HepG2 (cell line): Measurements from ENCODE around the gene ZNF106. TPM values are rescaled to one million over a fixed set of nuclear protein-coding genes. Genes with fewer than 3 reads are reported as not detected.

Experiments
- ATAC-seq: fragments of 200-7000 bp; cut with Tn5 transposase; 3 replicates; pipeline ENCODE4 v1.9.1; 2020; ENCODE audit warnings: mild to moderate bottlenecking, moderate library complexity
- BruUV-seq: library from RNA; stranded (reverse); fragments of 400-500 nt; replicated peaks from 2 replicates; lab custom pipeline; 2021; lab: Mats Ljungman, UMichigan
- CTCF ChIA-PET: fragments of 300-600 bp; formaldehyde crosslinking; extraction: SDS; loops from one replicate; lab custom pipeline; 2021; ENCODE audit warnings: low total read pairs, inconsistent platforms, low intra/inter-chr PET ratio; lab: Yijun Ruan, JAX
- POLR2A ChIA-PET: fragments of 350-600 bp; sonication (Branson Sonifier 250); formaldehyde crosslinking; loops from one replicate; lab custom pipeline; 2020; ENCODE audit warnings: antibody characterized with exemption, inconsistent platforms; lab: Yijun Ruan, JAX
- DNase-seq: peaks from one replicate; pipeline ENCODE4 v3.0.0-alpha.2; 2015; ENCODE audit warnings: low spot score
- FAIRE-seq: peaks from 3 replicates; lab custom pipeline; 2011; peaks lifted over from hg19 to GRCh38; lab: Jason Lieb, UNC
- H2AFZ ChIP-seq: one replicate; pipeline ENCODE4 v1.6.1; 2011; ENCODE audit warnings: low read length, inconsistent platforms
- H3K27ac ChIP-seq: fragments of 300-600 bp; 3 replicates; pipeline ENCODE4 v1.8.0; 2011; ENCODE audit warnings: mixed run types, mild to moderate bottlenecking, mixed read lengths, low read length, inconsistent platforms; ENCODE audit not compliant: insufficient read depth; ENCODE audit errors: extremely low read length
- H3K27me3 ChIP-seq, 2 experiments: fragments of 200-600 bp in 1 of 2; 2 replicates in 1 of 2; 3 replicates in 1 of 2; pipeline versions ENCODE4 v1.6.0 to v1.8.0; 2011; ENCODE audit warnings: low read length in 2 of 2, mild to moderate bottlenecking in 2 of 2, moderate library complexity in 2 of 2, inconsistent platforms in 1 of 2; ENCODE audit not compliant: insufficient read depth in 2 of 2, control insufficient read depth in 1 of 2
- H3K36me3 ChIP-seq, 2 experiments: fragments of 200-600 bp in 1 of 2; replicated peaks in 1 of 2; 2 replicates in 1 of 2; 3 replicates in 1 of 2; pipeline versions ENCODE4 v1.5.1 to v1.8.0; 2011; ENCODE audit warnings: low read length in 2 of 2, inconsistent platforms in 1 of 2; ENCODE audit not compliant: insufficient read depth in 2 of 2, control insufficient read depth in 1 of 2
- H3K4me1 ChIP-seq: 2 replicates; pipeline ENCODE4 v1.5.1; 2012; ENCODE audit warnings: low read length, inconsistent platforms; ENCODE audit not compliant: insufficient read depth
- H3K4me2 ChIP-seq: 2 replicates; pipeline ENCODE4 v1.6.0; 2011; ENCODE audit warnings: low read depth, low read length, inconsistent platforms
- H3K4me3 ChIP-seq, 3 experiments: fragments of 200-600 bp in 1 of 3; sonication (generic), shearing (Covaris generic) in 1 of 3; replicated peaks in 1 of 3; 2 replicates each; pipeline ENCODE4 v1.5.1; 2011 to 2016; ENCODE audit warnings: low read length in 3 of 3, inconsistent platforms in 2 of 3, low read depth in 2 of 3, mild to moderate bottlenecking in 2 of 3, control low read depth in 1 of 3, mixed read lengths in 1 of 3; ENCODE audit not compliant: insufficient read depth in 1 of 3
- H3K79me2 ChIP-seq: one replicate; pipeline ENCODE4 v1.6.1; 2011; ENCODE audit warnings: low read length, inconsistent platforms; ENCODE audit not compliant: insufficient read depth
- H3K9ac ChIP-seq: 2 replicates; pipeline ENCODE4 v1.6.0; 2011; ENCODE audit warnings: mild to moderate bottlenecking, low read depth, low read length, inconsistent platforms; ENCODE audit not compliant: insufficient read depth
- H3K9me3 ChIP-seq: 2 replicates; pipeline ENCODE4 v1.5.1; 2012; ENCODE audit warnings: mild to moderate bottlenecking, low read length
- H4K20me1 ChIP-seq: 2 replicates; pipeline ENCODE4 v1.6.0; 2011; ENCODE audit warnings: inconsistent platforms, mild to moderate bottlenecking, low read length, moderate library complexity; ENCODE audit not compliant: insufficient read depth
- CREM ChIP-seq, 2 experiments: sonication (generic) in 1 of 2; formaldehyde crosslinking in 1 of 2; IDR thresholded peaks; 2 replicates each; pipeline versions ENCODE4 v1.4.0 to v1.6.1; 2016 to 2020; ENCODE audit warnings: antibody characterized with exemption in 1 of 2, mild to moderate bottlenecking in 1 of 2, missing genetic modification reagents in 1 of 2
- E2F5 ChIP-seq: sonication (generic); formaldehyde crosslinking; conservative IDR thresholded peaks from 2 replicates; pipeline ENCODE4 v1.4.0; 2020; ENCODE audit warnings: missing genetic modification reagents
- ELF4 ChIP-seq: sonication (generic); formaldehyde crosslinking; IDR thresholded peaks from 2 replicates; pipeline ENCODE4 v1.5.0; 2020; ENCODE audit warnings: missing genetic modification reagents, mild to moderate bottlenecking, moderate library complexity, borderline replicate concordance
- GABPA ChIP-seq, 2 experiments: IDR thresholded peaks; 2 replicates each; pipeline ENCODE4 v1.6.1; 2011 to 2016; ENCODE audit warnings: low read depth in 2 of 2, low read length in 1 of 2, missing biosample characterization in 1 of 2, missing genetic modification characterization in 1 of 2
- GZF1 ChIP-seq: sonication (generic); formaldehyde crosslinking; IDR thresholded peaks from 2 replicates; pipeline ENCODE4 v1.5.1; 2020; ENCODE audit warnings: mild to moderate bottlenecking, missing genetic modification reagents
- IKZF5 ChIP-seq: IDR thresholded peaks from 2 replicates; pipeline ENCODE4 v1.6.1; 2018; ENCODE audit warnings: missing genetic modification reagents, mild to moderate bottlenecking, missing compliant biosample characterization
- NBN ChIP-seq: fragments of 450-650 bp; conservative IDR thresholded peaks from 2 replicates; pipeline ENCODE4 v1.6.1; 2017
- PHF21A ChIP-seq: sonication (generic); formaldehyde crosslinking; IDR thresholded peaks from 2 replicates; pipeline ENCODE4 v1.5.0; 2020; ENCODE audit warnings: mild to moderate bottlenecking, missing genetic modification reagents
- SPEN ChIP-seq: sonication (generic); formaldehyde crosslinking; IDR thresholded peaks from 2 replicates; pipeline ENCODE4 v1.5.1; 2020; ENCODE audit warnings: low read depth, mild to moderate bottlenecking, missing genetic modification reagents
- TEF ChIP-seq: sonication (generic); formaldehyde crosslinking; IDR thresholded peaks from 2 replicates; pipeline ENCODE4 v1.5.0; 2020; ENCODE audit warnings: missing genetic modification reagents
- THAP11 ChIP-seq: IDR thresholded peaks from 2 replicates; pipeline ENCODE4 v1.6.1; 2016; ENCODE audit warnings: missing biosample characterization, missing genetic modification reagents
- YEATS2 ChIP-seq: sonication (generic); formaldehyde crosslinking; IDR thresholded peaks from 2 replicates; pipeline ENCODE4 v1.4.0; 2020; ENCODE audit warnings: missing genetic modification reagents, borderline replicate concordance
- ZBTB20 ChIP-seq: sonication (generic); formaldehyde crosslinking; IDR thresholded peaks from 2 replicates; pipeline ENCODE4 v1.8.1; 2023; ENCODE audit warnings: missing genetic modification reagents, low read depth, mild to moderate bottlenecking, borderline replicate concordance
- ZFYVE20 ChIP-seq: sonication (generic); formaldehyde crosslinking; IDR thresholded peaks from 2 replicates; pipeline ENCODE4 v1.8.0; 2023; ENCODE audit warnings: low read depth, mild to moderate bottlenecking, moderate library complexity, missing genetic modification reagents, borderline replicate concordance
- ZNF10 ChIP-seq: sonication (generic); formaldehyde crosslinking; IDR thresholded peaks from 2 replicates; pipeline ENCODE4 v1.4.0; 2020; ENCODE audit warnings: mild to moderate bottlenecking, low read depth, missing genetic modification reagents, borderline replicate concordance
- ZNF253 ChIP-seq: sonication (generic); formaldehyde crosslinking; IDR thresholded peaks from 2 replicates; pipeline ENCODE4 v1.8.0; 2022; ENCODE audit warnings: mild to moderate bottlenecking, missing genetic modification reagents, borderline replicate concordance
- ZNF326 ChIP-seq: sonication (generic); formaldehyde crosslinking; IDR thresholded peaks from 2 replicates; pipeline ENCODE4 v1.4.0; 2020; ENCODE audit warnings: missing genetic modification reagents, borderline replicate concordance
- ZNF546 ChIP-seq: sonication (generic); formaldehyde crosslinking; conservative IDR thresholded peaks from 2 replicates; pipeline ENCODE4 v1.8.1; 2023; ENCODE audit warnings: mild to moderate bottlenecking, missing genetic modification reagents
- ZNF652 ChIP-seq: IDR thresholded peaks from 2 replicates; pipeline ENCODE4 v1.6.1; 2016; ENCODE audit warnings: low read depth, borderline replicate concordance
- ZNF747 ChIP-seq: sonication (generic); formaldehyde crosslinking; IDR thresholded peaks from 2 replicates; pipeline ENCODE4 v1.8.1; 2023; ENCODE audit warnings: missing genetic modification reagents, mild to moderate bottlenecking, borderline replicate concordance
- ZSCAN20 ChIP-seq: sonication (generic); formaldehyde crosslinking; IDR thresholded peaks from 2 replicates; pipeline ENCODE4 v1.4.0; 2020; ENCODE audit warnings: missing genetic modification reagents, mild to moderate bottlenecking, borderline replicate concordance
- WGBS: methylation state at CpG from one replicate; pipeline ENCODE4 v1.1.6; 2017; ENCODE audit warnings: low lambda C conversion rate; 5-methylcytosine and 5-hydroxymethylcytosine counted together
- in situ Hi-C: cut with HindIII; loops from 2 replicates; pipeline ENCODE4 v1.10.0; 2017; ENCODE audit warnings: low pct_unique_long_range_greater_than_20kb; ENCODE audit not compliant: extremely low pct_ligation_motif_present
- intact Hi-C: fragments of 100-400 bp; cut with micrococcal nuclease; formaldehyde crosslinking; loops from one replicate; pipeline ENCODE4 v1.10.0; 2022; ENCODE audit not compliant: unreplicated experiment
- polyA plus RNA-seq, 8 experiments: library from polyadenylated mRNA; depleted of rRNA in 3 of 8; stranded (reverse) in 7 of 8; unstranded in 1 of 8; fragments of >200 nt; fragmentation: Illumina TruSeq in 4 of 8; extraction: Trizol in 4 of 8; gene quantifications; 2 replicates each; pipeline versions ENCODE4 v1.2.1 to v1.2.3, GENCODE V29; 2011 to 2016; ENCODE audit warnings: low read depth in 4 of 8, missing spikeins in 1 of 8, mixed read lengths in 1 of 8; ENCODE audit not compliant: insufficient read depth in 1 of 8
- total RNA-seq, 5 experiments: library from RNA; depleted of rRNA; stranded (reverse); fragments of >200 nt; fragmentation: Illumina TruSeq; extraction: Trizol; gene quantifications; 2 replicates each; pipeline ENCODE4 v1.2.3, GENCODE V29; 2016; ENCODE audit warnings: low read depth in 1 of 5
- TF ChIP-seq, protein P1 (sequence below): sonication (generic); formaldehyde crosslinking; IDR thresholded peaks from 2 replicates; pipeline ENCODE4 v1.8.0; 2022; ENCODE audit warnings: mild to moderate bottlenecking, missing genetic modification reagents, moderate library complexity

ZNF106 gene
- total and polyA plus RNA-seq, 2 of the 13 experiments (the other 11 are each of a cell fraction or from before 2014, with no cell fraction given): 12.5 to 35.1 TPM

DNA sequence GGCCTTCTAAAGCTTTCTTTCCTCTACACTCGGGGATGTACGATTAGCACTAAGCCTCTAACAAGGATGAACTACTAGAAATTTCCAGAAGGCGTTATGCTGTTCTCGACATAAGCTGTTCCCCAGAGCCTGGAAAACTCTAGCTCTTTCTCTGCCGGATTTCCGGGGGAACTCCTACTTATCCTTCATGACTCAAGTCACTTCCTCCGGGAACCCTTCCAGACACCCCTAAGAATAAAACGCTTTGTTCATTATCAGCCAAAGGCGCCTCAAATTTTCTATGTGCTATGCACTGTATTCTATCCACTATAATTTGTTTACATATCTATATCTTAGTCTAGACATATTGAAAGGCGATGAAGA lies 4.0 kb upstream of the ZNF106 start:
- no peaks in the 10 kb centered on the region for H3K36me3 ChIP-seq
- H3K4me2 ChIP-seq: peak overlapping the region; percentile 82
- FAIRE-seq (no peak), DNase-seq (peak; percentile 34), ATAC-seq (no peak; the same call in 2 of the 3 replicates)
- H3K9me3 ChIP-seq: no peaks in the 10 kb centered on the region
- peak overlapping the region; percentile 82 for H3K27ac ChIP-seq
- BruUV-seq: TSS peak; percentile 84
- H4K20me1 ChIP-seq: no peaks in the 10 kb centered on the region
- 4% methylated on average over 10 of the region's 10 CpGs for WGBS
- ChIA-PET CTCF (no interaction called here), POLR2A (interaction anchor here (0.8 to 2.8 kb wide), 10 partner anchors 10 to 222 kb away, joined by 3 to 18 read pairs (median 8); partner anchors contain the start of genes GANC, HAUS2, LRRC57 and STARD9)
- peaks cover 41% of the 10 kb centered on the region for H3K79me2 ChIP-seq
- no peaks in the 10 kb centered on the region; a peak in 1 of 5 replicates for H3K27me3 ChIP-seq
- peaks cover 66% of the 10 kb centered on the region for H3K4me1 ChIP-seq
- H2AFZ ChIP-seq: peak overlapping the region; percentile 94
- H3K4me3 ChIP-seq: peak overlapping the region; percentile 48 to 84 (median 78)
- in situ Hi-C loops (no loop called here), intact Hi-C loops (loop anchor here (5.0 kb wide), 1 partner anchor 157 kb away; no protein-coding TSS in a partner anchor)
- peak overlapping the region; percentile 77 for H3K9ac ChIP-seq
- TF ChIP-seq ZNF652 (no peak), ZSCAN20 (CRISPR knock-in tag) (no peak), PHF21A (CRISPR knock-in tag) (peak; percentile 34; the same call in 1 of the 2 replicates), ZNF253 (CRISPR knock-in tag) (no peak), ELF4 (no peak), ZNF10 (CRISPR knock-in tag) (no peak), GABPA (IDR thresholded peaks at IDR 0.05; ENCODE audit: low read depth, low read length) (no peak), GABPA (CRISPR knock-in tag; IDR thresholded peaks at IDR 0.05; ENCODE audit: low read depth) (peak; percentile 61), ZFYVE20 (CRISPR knock-in tag) (no peak), YEATS2 (CRISPR knock-in tag) (0 out of 2 replicates have a peak, but pooled peaks have one; percentile 6), ZNF747 (CRISPR knock-in tag) (no peak), E2F5 (CRISPR knock-in tag) (no peak), SPEN (CRISPR knock-in tag) (no peak), IKZF5 (no peak), NBN (no peak), TEF (CRISPR knock-in tag) (no peak), THAP11 (CRISPR knock-in tag) (no peak), CREM (IDR thresholded peaks at IDR 0.05) (no peak), CREM (CRISPR knock-in tag; IDR thresholded peaks at IDR 0.05) (no peak), ZNF546 (CRISPR knock-in tag) (0 out of 2 replicates have a peak, but pooled peaks have one; percentile 13), ZNF326 (CRISPR knock-in tag) (no peak), GZF1 (no peak), ZBTB20 (CRISPR knock-in tag) (no peak)
- TF ChIP-seq, protein P1, sequence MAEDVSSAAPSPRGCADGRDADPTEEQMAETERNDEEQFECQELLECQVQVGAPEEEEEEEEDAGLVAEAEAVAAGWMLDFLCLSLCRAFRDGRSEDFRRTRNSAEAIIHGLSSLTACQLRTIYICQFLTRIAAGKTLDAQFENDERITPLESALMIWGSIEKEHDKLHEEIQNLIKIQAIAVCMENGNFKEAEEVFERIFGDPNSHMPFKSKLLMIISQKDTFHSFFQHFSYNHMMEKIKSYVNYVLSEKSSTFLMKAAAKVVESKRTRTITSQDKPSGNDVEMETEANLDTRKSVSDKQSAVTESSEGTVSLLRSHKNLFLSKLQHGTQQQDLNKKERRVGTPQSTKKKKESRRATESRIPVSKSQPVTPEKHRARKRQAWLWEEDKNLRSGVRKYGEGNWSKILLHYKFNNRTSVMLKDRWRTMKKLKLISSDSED (CRISPR knock-in tag): no peak
